COLO829 (cell line): ENCODE results near the gene PCSK4.
"Not testable (repeated sequence)": the region's sequence is repeated elsewhere in the genome, so short reads cannot be mapped to it uniquely, and the experiment has no call there.

ENCODE experiments used
- DNase-seq: peaks from one replicate; pipeline ENCODE4 v3.0.0; 2012; ENCODE audit warnings: low spot score

PCSK4 gene

DNA sequence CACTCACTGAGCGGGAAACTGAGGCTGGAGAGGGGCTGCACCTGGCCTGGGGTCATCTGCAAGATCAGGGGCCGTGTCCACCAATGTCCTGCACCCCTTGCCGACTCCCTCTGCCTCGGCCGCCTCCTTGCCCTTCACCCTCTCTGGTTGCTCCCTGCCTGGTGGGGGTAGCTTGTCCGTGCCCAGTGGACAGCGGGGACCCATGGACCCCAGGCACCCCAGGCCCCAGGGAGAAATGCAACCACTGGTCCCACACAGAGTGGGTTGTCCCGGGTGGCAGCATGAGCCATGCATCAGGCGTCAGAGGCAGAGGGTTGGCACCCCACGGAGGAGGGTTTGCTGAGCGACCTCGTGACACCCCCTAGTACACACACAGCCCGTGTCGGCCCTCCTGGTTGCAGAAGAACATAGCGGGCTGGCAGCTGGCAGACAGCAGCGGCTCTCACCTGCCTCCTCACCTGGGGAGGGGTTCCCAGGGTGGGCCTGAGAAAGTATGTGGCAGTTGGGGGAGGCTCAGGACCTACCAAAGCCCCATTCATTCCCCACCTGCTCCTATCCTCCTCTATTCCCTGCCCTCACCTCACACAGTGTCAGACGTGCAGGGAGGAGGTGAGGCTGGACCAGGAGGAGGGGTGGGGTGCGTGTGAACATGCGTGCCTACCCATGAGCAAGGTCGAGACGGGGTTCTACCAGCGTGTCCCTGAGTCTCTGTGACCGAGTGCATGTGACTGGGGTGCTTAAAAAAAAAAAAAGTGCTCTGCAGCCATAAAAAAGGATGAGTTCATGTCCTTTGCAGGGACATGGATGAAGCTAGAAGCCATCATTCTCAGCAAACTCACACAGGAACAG is 14.0 kb upstream of the PCSK4 start:
- DNase-seq: no peak

GRCh38 chr19:1503089-1503924 is 13.2 kb upstream of the PCSK4 start:
- DNase-seq: no peak

- DNase-seq: no peak
Observed at GRCh38 chr19:1502433-1503088, 12.4 kb upstream of the PCSK4 start.

DNA sequence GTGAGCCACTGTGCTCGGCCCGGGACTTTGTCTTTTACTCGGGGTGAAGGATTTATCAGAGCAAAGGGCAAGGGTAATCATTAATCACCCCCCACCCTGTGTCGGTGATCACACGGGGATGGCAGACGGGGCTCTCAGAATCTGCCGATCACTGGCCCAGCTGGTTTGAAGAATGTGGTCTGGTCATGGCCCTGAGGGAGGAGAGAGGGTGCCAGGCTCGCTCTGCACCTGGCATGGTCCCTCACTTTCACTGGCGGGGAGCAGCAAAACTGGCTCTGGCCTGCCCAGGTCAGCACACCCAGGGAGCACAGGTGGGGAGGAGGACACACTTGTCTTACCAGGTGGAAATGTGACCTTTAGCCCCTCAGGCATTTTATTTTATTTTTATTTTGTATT is 11.0 kb upstream of the PCSK4 start:
- no peak for DNase-seq

DNA sequence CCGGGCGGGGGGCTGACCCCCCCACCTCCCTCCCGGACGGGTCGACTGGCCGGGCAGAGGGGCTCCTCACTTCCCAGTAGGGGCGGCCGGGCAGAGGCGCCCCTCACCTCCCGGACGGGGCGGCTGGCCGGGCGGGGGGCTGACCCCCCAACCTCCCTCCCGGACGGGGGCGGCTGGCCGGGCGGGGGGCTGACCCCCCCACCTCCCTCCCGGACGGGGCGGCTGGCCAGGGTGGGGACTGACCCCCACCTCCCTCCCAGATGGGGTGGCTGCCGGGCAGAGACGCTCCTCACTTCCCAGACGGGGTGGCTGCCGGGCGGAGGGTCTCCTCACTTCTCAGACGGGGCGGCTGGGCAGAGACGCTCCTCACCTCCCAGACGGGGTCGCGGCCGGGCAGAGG is 9.1 kb upstream of the PCSK4 start:
- DNase-seq: not testable (repeated sequence)

GRCh38 chr19:1497578-1498235 is 7.6 kb upstream of the PCSK4 start:
- no peak for DNase-seq

GRCh38 chr19:1496714-1497577 is 6.8 kb upstream of the PCSK4 start:
- no peak for DNase-seq

DNA sequence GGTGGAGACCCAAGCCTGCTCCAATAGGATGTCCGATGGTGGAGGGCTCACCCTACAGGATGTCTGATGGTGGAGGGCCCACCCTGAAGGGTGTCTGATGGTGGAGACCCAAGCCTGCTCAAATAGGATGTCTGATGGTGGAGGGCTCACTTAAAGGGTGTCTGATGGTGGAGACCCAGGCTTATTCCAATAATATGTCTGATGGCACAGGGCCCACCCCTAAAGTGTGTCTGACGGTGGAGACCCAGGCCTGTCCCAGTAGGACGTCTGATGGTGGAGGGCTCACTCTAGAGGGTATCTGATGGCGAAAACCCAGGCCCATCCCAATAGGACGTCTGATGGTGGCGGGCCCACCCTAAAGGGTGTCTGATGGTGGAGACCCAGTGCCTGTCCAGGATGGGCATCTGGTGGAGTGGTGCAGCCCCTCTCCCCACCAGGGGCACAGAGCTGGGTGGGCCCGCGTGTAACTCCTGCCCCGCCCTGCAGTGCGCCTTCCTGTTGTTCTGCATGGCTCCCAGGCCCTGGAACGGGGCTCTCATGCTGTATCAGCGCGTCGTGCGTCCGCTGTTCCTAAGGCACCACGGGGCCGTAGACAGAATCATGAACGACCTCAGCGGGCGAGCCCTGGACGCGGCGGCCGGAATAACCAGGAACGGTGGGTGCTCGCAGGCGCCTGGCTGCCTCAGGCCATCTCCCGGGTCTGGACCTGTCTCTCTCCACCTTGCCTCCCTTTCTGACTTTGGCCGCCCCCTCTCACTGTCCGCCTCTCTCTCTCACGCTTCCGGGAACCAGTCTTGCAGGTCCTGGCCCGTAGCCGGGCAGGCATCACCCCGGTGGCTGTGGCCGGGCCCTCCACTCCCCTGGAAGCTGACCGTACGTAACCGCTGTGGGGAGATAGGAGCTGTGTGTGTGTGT is 5.9 kb upstream of the PCSK4 start:
- DNase-seq: no peak

DNA sequence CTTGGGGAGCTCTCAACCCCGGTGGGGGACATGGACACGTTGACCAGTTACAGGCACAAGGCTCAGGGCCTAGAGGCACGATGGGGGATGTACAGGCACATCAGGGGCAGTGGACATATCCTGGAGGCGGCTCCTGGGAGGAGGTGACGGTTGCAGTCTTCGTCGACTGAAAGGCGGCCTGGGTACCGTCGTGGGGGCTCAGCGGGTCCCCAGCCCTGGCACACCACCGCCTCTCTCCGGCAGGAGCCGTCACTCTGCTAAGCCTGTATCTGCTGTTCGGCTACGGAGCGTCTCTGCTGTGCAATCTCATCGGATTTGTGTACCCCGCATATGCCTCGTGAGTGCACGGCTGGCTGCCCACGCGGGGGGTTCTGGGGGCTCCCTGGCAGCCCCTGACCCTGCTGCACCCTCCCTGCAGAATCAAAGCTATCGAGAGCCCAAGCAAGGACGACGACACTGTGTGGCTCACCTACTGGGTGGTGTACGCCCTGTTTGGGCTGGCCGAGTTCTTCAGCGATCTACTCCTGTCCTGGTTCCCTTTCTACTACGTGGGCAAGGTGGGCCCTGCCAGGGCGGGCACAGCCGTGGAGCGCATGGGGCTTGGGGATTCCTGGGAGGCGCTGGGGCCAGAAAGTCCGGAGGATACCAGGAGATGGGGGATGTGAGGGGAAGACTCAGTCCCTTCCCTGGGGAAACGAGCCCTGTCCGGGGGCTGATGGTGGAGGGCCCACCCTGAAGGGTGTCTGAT is 5.1 kb upstream of the PCSK4 start:
- no peak for DNase-seq

DNA sequence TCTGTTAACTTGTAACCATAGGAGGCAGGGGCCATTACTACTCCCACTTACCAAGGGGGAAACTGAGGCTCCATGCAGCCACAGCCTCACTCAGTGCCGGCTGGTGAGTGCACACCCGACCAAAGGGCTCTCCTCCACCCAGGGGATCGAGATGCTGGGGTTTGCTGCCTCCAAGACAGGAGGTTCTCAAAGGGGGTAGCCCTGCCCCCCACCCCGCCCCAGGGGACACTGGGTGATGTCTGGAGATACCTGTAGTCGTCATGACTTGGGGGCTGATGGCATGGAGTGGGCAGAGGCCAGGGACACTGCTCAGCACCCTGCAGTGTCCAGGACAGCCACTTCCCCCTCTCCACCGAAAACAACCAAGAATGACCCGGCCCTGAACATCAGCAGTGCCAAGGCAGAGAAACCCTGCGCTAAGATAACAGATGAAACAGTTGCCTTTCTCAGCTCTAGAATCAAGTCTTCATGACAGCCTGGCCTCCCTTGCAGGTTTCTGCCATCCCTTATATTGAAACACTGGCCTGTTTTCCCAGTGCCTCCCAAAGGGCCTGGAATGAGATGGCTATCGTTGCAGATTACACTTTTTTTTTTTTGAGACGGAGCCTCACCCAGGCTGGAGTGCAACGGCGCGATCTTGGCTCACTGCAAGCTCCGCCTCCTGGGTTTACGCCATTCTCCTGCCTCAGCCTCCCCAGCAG is 4.1 kb upstream of the PCSK4 start:
- DNase-seq: no peak

DNA sequence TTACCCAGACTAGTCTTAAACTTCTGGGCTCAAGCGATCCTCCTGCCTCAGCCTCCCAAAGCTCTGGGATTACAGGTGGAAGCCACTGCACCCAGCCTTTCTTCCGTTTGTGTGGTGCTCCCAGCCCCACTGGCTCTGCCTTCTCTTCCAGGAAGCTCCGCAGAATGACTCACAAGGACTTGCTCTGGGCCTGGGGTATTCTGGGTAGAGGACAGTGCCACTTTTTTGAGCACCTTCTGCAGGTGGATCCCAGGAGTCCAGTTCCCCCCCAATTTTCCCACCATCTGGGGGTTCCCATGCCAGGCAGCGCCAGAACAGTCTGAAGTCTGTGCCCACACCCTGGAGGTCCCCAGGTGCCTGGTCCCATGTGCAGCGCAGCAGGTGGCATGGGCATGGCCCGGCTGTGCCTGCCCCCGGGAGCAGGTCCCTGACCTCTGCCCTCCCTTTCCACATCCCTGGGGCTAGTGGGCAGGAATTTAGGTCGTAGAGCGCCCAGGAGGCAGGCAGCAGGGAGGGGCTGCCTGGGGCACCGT is 2.4 kb upstream of the PCSK4 start:
- no peak for DNase-seq

DNA sequence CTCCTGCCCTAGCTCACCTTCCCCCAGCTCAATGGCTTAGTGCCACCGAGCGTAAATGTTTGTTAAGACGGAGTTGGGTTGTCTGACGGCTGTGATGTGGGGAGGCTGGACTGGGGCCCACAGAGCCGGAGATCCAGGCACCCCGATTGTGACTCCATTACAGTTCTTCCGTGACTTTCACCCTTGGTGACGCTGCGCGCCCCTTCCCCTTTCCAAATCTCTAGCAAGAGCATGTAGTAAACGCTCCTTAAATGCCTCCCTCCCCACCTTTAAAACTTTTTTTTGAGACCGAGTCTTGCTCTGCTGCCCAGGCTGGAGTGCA is 1.7 kb upstream of the PCSK4 start:
- no peak for DNase-seq

DNA sequence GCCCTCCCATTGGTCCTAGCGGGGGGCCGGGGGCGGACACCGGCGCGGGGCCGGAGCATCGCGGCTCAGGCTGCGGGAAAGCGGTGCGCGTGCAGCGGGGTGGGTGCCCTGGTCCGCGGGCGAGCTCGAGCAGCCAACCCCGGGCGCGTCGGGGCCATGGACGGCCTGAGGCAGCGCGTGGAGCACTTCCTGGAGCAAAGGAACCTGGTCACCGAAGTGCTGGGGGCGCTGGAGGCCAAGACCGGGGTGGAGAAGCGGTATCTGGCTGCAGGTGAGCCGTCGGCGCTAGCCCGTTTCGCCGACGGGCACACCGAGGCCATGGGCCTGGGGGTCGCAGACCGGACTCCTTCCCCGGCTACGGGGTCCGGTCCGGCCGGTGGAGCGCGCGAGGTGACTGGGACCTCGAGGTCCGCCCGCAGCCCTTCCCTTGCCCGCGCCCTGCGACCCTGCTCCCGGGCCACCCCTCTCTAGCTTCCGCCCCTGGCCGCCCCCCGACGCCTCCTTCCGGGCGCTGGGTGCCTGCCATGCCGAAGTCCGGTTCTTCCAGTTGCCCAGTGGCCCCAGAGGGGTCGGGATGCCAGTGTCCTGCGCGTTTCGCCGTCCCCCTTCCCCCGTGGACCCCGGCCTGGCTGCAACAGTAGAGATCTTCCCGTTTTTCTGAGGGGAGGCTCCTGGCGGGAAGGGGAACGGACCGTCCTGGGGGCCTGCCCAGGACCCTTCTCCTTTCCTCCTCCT is 1.1 kb upstream of the PCSK4 start, which contains the start of gene REEP6:
Gene REEP6, plus strand, starts transcription at position 68 of the 735 bp plus-strand sequence. Its CDS starts 89 bp downstream, at position 157.
- DNase-seq: no peak

GRCh38 chr19:1489463-1490310 is 463 bp downstream of the PCSK4 start:
- DNase-seq: no peak

GRCh38 chr19:1488282-1488601 is 1.9 kb downstream of the PCSK4 start:
- no peak for DNase-seq

GRCh38 chr19:1487576-1488281 is 2.4 kb downstream of the PCSK4 start:
- no peak for DNase-seq
